ENCODE data around the gene ULK4.

GRCh38 chr3:41205591-41205990 is 756.3 kb downstream of the ULK4 start:
- TF ChIP-seq, protein P1, sequence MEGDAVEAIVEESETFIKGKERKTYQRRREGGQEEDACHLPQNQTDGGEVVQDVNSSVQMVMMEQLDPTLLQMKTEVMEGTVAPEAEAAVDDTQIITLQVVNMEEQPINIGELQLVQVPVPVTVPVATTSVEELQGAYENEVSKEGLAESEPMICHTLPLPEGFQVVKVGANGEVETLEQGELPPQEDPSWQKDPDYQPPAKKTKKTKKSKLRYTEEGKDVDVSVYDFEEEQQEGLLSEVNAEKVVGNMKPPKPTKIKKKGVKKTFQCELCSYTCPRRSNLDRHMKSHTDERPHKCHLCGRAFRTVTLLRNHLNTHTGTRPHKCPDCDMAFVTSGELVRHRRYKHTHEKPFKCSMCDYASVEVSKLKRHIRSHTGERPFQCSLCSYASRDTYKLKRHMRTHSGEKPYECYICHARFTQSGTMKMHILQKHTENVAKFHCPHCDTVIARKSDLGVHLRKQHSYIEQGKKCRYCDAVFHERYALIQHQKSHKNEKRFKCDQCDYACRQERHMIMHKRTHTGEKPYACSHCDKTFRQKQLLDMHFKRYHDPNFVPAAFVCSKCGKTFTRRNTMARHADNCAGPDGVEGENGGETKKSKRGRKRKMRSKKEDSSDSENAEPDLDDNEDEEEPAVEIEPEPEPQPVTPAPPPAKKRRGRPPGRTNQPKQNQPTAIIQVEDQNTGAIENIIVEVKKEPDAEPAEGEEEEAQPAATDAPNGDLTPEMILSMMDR (IDR thresholded peaks at IDR 0.05) = no peak
- no peak for TF ChIP-seq POLR2AphosphoS5 (IDR thresholded peaks at IDR 0.05; ENCODE audit: low read depth, low read length)
- TF ChIP-seq, protein P2, sequence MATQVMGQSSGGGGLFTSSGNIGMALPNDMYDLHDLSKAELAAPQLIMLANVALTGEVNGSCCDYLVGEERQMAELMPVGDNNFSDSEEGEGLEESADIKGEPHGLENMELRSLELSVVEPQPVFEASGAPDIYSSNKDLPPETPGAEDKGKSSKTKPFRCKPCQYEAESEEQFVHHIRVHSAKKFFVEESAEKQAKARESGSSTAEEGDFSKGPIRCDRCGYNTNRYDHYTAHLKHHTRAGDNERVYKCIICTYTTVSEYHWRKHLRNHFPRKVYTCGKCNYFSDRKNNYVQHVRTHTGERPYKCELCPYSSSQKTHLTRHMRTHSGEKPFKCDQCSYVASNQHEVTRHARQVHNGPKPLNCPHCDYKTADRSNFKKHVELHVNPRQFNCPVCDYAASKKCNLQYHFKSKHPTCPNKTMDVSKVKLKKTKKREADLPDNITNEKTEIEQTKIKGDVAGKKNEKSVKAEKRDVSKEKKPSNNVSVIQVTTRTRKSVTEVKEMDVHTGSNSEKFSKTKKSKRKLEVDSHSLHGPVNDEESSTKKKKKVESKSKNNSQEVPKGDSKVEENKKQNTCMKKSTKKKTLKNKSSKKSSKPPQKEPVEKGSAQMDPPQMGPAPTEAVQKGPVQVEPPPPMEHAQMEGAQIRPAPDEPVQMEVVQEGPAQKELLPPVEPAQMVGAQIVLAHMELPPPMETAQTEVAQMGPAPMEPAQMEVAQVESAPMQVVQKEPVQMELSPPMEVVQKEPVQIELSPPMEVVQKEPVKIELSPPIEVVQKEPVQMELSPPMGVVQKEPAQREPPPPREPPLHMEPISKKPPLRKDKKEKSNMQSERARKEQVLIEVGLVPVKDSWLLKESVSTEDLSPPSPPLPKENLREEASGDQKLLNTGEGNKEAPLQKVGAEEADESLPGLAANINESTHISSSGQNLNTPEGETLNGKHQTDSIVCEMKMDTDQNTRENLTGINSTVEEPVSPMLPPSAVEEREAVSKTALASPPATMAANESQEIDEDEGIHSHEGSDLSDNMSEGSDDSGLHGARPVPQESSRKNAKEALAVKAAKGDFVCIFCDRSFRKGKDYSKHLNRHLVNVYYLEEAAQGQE (IDR thresholded peaks at IDR 0.05; ENCODE audit: insufficient read depth in 1 of 2, low read depth in 2 of 2, low read length in 1 of 2) = no peak
- TF ChIP-seq TCF7L2 (IDR thresholded peaks at IDR 0.05; ENCODE audit: low read depth, low read length) = no peak
